Astrocyte (in vitro differentiated cells and primary cell): ENCODE data around the gene SELENOT.

Experiments
- EZH2 ChIP-seq: IDR thresholded peaks from 2 replicates; pipeline ENCODE4 v1.6.1; 2012; ENCODE audit warnings: mild to moderate bottlenecking, low read length, inconsistent platforms; ENCODE audit not compliant: insufficient read depth
- TF ChIP-seq, protein P1 (sequence below): IDR thresholded peaks from 2 replicates; pipeline ENCODE4 v1.5.1; 2011; ENCODE audit warnings: low read depth, mild to moderate bottlenecking, inconsistent platforms, low read length, moderate library complexity; ENCODE audit not compliant: insufficient read depth

DNA sequence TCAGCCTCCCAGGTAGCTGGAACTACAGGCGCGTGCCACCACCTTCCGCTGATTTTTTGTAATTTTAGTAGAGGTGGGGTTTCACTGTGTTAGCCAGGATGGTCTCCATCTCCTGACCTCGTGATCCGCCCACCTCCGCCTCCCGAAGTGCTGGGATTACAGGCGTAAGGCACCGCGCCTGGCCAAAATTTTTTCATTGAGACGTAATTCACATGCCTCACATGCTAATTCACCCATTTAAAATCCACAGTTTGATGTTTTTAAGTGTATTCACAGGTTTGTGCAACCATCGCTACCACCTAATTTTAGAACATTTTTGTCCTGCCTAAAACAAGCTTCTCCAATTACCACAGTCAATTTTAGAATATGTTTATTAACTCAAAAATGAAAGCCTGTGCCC is 37.1 kb downstream of the SELENOT start:
- TF ChIP-seq, protein P1, sequence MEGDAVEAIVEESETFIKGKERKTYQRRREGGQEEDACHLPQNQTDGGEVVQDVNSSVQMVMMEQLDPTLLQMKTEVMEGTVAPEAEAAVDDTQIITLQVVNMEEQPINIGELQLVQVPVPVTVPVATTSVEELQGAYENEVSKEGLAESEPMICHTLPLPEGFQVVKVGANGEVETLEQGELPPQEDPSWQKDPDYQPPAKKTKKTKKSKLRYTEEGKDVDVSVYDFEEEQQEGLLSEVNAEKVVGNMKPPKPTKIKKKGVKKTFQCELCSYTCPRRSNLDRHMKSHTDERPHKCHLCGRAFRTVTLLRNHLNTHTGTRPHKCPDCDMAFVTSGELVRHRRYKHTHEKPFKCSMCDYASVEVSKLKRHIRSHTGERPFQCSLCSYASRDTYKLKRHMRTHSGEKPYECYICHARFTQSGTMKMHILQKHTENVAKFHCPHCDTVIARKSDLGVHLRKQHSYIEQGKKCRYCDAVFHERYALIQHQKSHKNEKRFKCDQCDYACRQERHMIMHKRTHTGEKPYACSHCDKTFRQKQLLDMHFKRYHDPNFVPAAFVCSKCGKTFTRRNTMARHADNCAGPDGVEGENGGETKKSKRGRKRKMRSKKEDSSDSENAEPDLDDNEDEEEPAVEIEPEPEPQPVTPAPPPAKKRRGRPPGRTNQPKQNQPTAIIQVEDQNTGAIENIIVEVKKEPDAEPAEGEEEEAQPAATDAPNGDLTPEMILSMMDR = no peak
- TF ChIP-seq EZH2 = no peak
